Kidney (tissue), 14 donors: ENCODE results near the gene HMGB4. TPM values are rescaled to one million over a fixed set of nuclear protein-coding genes. Genes with fewer than 3 reads are reported as not detected.

Source experiments
- DNase-seq, 5 donors: peaks; one replicate each; pipeline ENCODE4 v3.0.0-alpha.2; 2013 to 2020
- FAIRE-seq: peaks from 2 replicates; lab custom pipeline; 2012; peaks lifted over from hg19 to GRCh38; lab: Jason Lieb, UNC
- H3K27ac ChIP-seq, 2 donors: one replicate each; pipeline ENCODE4 v1.7.0; 2013; ENCODE audit warnings: low read depth in 2 of 2, low read length in 2 of 2, inconsistent platforms in 1 of 2
- H3K27me3 ChIP-seq: one replicate; pipeline ENCODE4 v1.7.1; 2013; ENCODE audit warnings: low read length, inconsistent platforms; ENCODE audit not compliant: control insufficient read depth, insufficient read depth
- H3K36me3 ChIP-seq, 3 donors: one replicate each; pipeline versions ENCODE4 v1.7.0 to v1.7.1; 2013; ENCODE audit warnings: low read length in 3 of 3, control low read depth in 1 of 3, inconsistent platforms in 1 of 3; ENCODE audit not compliant: insufficient read depth in 3 of 3, control insufficient read depth in 2 of 3
- H3K4me1 ChIP-seq, 3 donors: one replicate each; pipeline versions ENCODE4 v1.7.0 to v1.7.1; 2013; ENCODE audit warnings: low read length in 3 of 3, inconsistent platforms in 1 of 3, low read depth in 1 of 3; ENCODE audit not compliant: control insufficient read depth in 2 of 3, insufficient read depth in 2 of 3
- H3K4me3 ChIP-seq, 3 donors: one replicate each; pipeline versions ENCODE4 v1.7.0 to v1.8.1; 2013; ENCODE audit warnings: low read length in 3 of 3, control low read depth in 1 of 3, inconsistent platforms in 1 of 3
- H3K9ac ChIP-seq, 3 donors: one replicate each; pipeline versions ENCODE4 v1.7.0 to v1.7.1; 2013; ENCODE audit warnings: low read length in 3 of 3, control low read depth in 1 of 3, inconsistent platforms in 1 of 3
- H3K9me3 ChIP-seq, 3 donors: one replicate each; pipeline versions ENCODE4 v1.7.0 to v1.7.1; 2013; ENCODE audit warnings: low read length in 3 of 3, control low read depth in 1 of 3, inconsistent platforms in 1 of 3; ENCODE audit not compliant: control insufficient read depth in 2 of 3, insufficient read depth in 1 of 3
- intact Hi-C: fragments of 100-400 bp; cut with DNase I; formaldehyde crosslinking; loops from one replicate; pipeline ENCODE4 v1.11.1; 2022
- polyA plus RNA-seq: library from polyadenylated mRNA; stranded (reverse); fragments of 350-450 nt; fragmentation: Illumina TruSeq; extraction: RNeasy Lipid Tissue Mini Kit (QIAGEN cat#74804); gene quantifications from one replicate; pipeline ENCODE4 v1.2.3, GENCODE V29; 2014; ENCODE audit warnings: low read depth, low replicate concordance; ENCODE audit not compliant: insufficient read depth
- total RNA-seq: library from RNA; stranded (reverse); fragmentation: NEBNext Ultra II Directional; extraction: Animal tissue kit (Norgen Biotek cat#: 25700); gene quantifications from one replicate; pipeline ENCODE4 v1.2.1, GENCODE V29; 2021
- TF ChIP-seq, protein P1 (sequence below): IDR thresholded peaks from 3 replicates; pipeline ENCODE4 v1.5.1; 2012; ENCODE audit warnings: mild to moderate bottlenecking, moderate library complexity, borderline replicate concordance; ENCODE audit not compliant: insufficient read depth; ENCODE audit errors: extremely low read depth
- donor health status: control.
- donor health status: control.
- donor health status: control.
- donor health status: control.
- donor health status: control.
- donor health status: DM: yes; HTN: yes; CAD: no.
- donor health status: Normal renal cell carcinoma (clear cell type).

HMGB4 gene
- total and polyA plus RNA-seq, 2 donors from 2014 or later: not detected

DNA sequence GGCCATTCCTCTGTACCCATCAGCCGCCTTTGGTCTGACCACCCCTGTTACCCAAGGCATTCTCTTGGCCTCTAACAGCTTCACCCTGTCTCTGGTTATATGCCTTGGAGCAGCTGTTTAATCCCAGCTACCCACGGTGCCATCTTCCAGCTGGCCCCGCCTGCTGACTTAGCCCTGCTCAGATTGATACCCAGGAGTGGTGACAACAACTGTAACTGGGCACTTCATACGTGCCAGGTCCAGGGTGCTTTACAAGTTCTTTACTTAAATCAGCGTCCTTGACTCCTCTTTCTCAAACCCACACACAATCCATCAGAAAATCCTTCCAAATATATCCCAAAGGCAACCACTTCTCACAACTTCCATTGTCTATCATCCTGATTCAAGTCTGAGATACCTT lies 37.2 kb upstream of the HMGB4 start:
- no peak overlapping the region for H3K4me3 ChIP-seq
- H3K27ac ChIP-seq: no peak overlapping the region
- no peak overlapping the region for H3K9ac ChIP-seq
- DNase-seq (no peak), FAIRE-seq (no peak)
- no peaks in the 10 kb centered on the region for H3K9me3 ChIP-seq
- no peaks in the 10 kb centered on the region for H3K27me3 ChIP-seq
- no peaks in the 10 kb centered on the region for H3K36me3 ChIP-seq
- no peaks in the 10 kb centered on the region for H3K4me1 ChIP-seq
- intact Hi-C loops: no loop called here
- TF ChIP-seq, protein P1, sequence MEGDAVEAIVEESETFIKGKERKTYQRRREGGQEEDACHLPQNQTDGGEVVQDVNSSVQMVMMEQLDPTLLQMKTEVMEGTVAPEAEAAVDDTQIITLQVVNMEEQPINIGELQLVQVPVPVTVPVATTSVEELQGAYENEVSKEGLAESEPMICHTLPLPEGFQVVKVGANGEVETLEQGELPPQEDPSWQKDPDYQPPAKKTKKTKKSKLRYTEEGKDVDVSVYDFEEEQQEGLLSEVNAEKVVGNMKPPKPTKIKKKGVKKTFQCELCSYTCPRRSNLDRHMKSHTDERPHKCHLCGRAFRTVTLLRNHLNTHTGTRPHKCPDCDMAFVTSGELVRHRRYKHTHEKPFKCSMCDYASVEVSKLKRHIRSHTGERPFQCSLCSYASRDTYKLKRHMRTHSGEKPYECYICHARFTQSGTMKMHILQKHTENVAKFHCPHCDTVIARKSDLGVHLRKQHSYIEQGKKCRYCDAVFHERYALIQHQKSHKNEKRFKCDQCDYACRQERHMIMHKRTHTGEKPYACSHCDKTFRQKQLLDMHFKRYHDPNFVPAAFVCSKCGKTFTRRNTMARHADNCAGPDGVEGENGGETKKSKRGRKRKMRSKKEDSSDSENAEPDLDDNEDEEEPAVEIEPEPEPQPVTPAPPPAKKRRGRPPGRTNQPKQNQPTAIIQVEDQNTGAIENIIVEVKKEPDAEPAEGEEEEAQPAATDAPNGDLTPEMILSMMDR: no peak

DNA sequence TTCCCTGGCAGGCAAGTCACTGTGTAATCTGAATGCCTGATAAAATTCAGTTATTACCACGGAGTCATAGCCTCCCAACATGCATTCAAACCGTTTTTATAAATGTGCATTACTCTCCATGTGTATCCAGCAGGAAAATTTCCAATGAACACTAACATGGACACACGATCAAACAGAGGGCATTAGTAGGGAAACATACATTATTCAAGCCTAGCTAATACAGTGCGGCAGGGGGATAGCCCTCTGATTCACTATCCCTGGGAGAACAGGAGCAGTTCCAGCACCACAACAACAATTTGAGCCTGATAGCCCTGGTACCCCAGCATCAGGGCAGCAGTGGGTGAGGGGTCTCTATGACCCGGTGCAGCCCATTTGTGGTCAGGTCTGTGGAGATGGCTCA lies 35.8 kb upstream of the HMGB4 start:
- Histone ChIP-seq H3K36me3 (no peaks in the 10 kb centered on the region), H3K9ac (no peak overlapping the region), H3K27me3 (no peaks in the 10 kb centered on the region), H3K27ac (no peak overlapping the region), H3K9me3 (no peaks in the 10 kb centered on the region), H3K4me1 (no peaks in the 10 kb centered on the region), H3K4me3 (no peak overlapping the region)
- TF ChIP-seq, protein P1: no peak
- intact Hi-C loops: no loop called here
- no peak for FAIRE-seq
- DNase-seq: no peak

GRCh38 chr1:33828654-33829053 lies 35.2 kb upstream of the HMGB4 start:
- Histone ChIP-seq H3K27me3 (no peaks in the 10 kb centered on the region), H3K9ac (no peak overlapping the region), H3K36me3 (no peaks in the 10 kb centered on the region), H3K9me3 (no peaks in the 10 kb centered on the region), H3K27ac (no peak overlapping the region), H3K4me3 (no peak overlapping the region), H3K4me1 (no peaks in the 10 kb centered on the region)
- FAIRE-seq (no peak), DNase-seq (no peak)
- intact Hi-C loops: no loop called here
- TF ChIP-seq, protein P1: no peak

- H3K4me3 ChIP-seq: no peak overlapping the region
- H3K36me3 ChIP-seq: no peaks in the 10 kb centered on the region
- FAIRE-seq (no peak), DNase-seq (no peak)
- H3K9ac ChIP-seq: no peak overlapping the region
- no peaks in the 10 kb centered on the region for H3K27me3 ChIP-seq
- H3K4me1 ChIP-seq: no peaks in the 10 kb centered on the region
- H3K9me3 ChIP-seq: no peaks in the 10 kb centered on the region
- TF ChIP-seq, protein P1: no peak
- H3K27ac ChIP-seq: no peak overlapping the region
- intact Hi-C loops: no loop called here
Measured at GRCh38 chr1:33836911-33837310, 27.0 kb upstream of the HMGB4 start.
